ENCODE measurements around the gene TIMP3.

DNA sequence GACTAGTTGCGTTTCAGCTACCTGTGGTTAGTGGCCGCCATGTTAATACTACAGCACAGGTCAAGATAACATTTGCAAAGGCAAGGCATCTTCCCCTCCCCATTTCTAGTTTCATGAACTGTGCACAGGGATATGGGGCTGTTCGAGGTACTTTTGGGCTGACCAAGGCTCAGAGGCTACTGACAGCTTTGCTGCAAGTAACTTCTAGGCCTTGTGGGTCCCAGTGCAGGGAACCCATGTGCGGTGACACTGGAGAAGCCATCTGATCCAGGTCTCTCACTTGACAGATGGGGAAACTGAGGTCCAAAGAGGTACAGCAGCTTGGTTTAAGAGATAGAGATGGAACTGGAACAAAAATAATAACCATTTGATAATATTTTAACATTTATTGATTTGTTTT lies 13.6 kb downstream of the TIMP3 start:
- TF ChIP-seq, protein P1, sequence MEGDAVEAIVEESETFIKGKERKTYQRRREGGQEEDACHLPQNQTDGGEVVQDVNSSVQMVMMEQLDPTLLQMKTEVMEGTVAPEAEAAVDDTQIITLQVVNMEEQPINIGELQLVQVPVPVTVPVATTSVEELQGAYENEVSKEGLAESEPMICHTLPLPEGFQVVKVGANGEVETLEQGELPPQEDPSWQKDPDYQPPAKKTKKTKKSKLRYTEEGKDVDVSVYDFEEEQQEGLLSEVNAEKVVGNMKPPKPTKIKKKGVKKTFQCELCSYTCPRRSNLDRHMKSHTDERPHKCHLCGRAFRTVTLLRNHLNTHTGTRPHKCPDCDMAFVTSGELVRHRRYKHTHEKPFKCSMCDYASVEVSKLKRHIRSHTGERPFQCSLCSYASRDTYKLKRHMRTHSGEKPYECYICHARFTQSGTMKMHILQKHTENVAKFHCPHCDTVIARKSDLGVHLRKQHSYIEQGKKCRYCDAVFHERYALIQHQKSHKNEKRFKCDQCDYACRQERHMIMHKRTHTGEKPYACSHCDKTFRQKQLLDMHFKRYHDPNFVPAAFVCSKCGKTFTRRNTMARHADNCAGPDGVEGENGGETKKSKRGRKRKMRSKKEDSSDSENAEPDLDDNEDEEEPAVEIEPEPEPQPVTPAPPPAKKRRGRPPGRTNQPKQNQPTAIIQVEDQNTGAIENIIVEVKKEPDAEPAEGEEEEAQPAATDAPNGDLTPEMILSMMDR (IDR thresholded peaks at IDR 0.05; ENCODE audit: poor library complexity, severe bottlenecking): no peak
- no peak for TF ChIP-seq POLR2AphosphoS5 (IDR thresholded peaks at IDR 0.05)
- TF ChIP-seq TAF1 (IDR thresholded peaks at IDR 0.05; ENCODE audit: low read depth): no peak
- TF ChIP-seq EP300 (conservative IDR thresholded peaks at IDR 0.05; ENCODE audit: poor library complexity, severe bottlenecking): no peak
- TF ChIP-seq, protein P2, sequence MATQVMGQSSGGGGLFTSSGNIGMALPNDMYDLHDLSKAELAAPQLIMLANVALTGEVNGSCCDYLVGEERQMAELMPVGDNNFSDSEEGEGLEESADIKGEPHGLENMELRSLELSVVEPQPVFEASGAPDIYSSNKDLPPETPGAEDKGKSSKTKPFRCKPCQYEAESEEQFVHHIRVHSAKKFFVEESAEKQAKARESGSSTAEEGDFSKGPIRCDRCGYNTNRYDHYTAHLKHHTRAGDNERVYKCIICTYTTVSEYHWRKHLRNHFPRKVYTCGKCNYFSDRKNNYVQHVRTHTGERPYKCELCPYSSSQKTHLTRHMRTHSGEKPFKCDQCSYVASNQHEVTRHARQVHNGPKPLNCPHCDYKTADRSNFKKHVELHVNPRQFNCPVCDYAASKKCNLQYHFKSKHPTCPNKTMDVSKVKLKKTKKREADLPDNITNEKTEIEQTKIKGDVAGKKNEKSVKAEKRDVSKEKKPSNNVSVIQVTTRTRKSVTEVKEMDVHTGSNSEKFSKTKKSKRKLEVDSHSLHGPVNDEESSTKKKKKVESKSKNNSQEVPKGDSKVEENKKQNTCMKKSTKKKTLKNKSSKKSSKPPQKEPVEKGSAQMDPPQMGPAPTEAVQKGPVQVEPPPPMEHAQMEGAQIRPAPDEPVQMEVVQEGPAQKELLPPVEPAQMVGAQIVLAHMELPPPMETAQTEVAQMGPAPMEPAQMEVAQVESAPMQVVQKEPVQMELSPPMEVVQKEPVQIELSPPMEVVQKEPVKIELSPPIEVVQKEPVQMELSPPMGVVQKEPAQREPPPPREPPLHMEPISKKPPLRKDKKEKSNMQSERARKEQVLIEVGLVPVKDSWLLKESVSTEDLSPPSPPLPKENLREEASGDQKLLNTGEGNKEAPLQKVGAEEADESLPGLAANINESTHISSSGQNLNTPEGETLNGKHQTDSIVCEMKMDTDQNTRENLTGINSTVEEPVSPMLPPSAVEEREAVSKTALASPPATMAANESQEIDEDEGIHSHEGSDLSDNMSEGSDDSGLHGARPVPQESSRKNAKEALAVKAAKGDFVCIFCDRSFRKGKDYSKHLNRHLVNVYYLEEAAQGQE (IDR thresholded peaks at IDR 0.05; ENCODE audit: borderline replicate concordance): no peak
- no peak for TF ChIP-seq SMC3 (conservative IDR thresholded peaks at IDR 0.05; ENCODE audit: poor library complexity)
- TF ChIP-seq EZH2 (IDR thresholded peaks at IDR 0.05; ENCODE audit: borderline replicate concordance, insufficient read depth, low read length, poor library complexity, severe bottlenecking): no peak
- TF ChIP-seq RAD21 (conservative IDR thresholded peaks at IDR 0.05): no peak
- no peak for TF ChIP-seq MXI1 (conservative IDR thresholded peaks at IDR 0.05; ENCODE audit: poor library complexity, severe bottlenecking)
